Activated effector memory CD4-positive, alpha-beta T cell treated with Interleukin-2 at 50 U/mL for 16 hours (primary cell): ENCODE data around the gene NCAM1.

ENCODE experiments used
- DNase-seq: peaks from one replicate; pipeline ENCODE4 v3.0.0-alpha.2; 2020

NCAM1 gene

DNA sequence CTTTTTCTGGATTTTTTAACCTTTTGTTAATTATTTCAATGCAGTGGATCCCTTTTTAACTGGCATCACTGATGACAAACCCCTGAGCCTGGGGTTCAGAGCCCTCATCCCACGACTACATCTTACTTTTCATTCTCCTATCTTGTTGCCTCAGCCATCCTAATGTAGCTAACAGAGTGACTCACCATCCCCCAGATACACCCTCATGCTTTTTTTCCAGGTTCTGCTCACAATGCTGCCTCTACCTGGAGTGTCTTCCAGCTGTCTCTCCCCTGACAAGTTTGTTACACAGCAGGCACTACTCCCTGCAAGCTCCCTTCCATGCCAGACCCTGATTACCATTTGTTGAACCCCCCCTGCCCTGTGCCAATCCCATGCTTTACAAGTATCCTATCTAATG, 135.4 kb downstream of the NCAM1 start:
- DNase-seq = no peak

DNA sequence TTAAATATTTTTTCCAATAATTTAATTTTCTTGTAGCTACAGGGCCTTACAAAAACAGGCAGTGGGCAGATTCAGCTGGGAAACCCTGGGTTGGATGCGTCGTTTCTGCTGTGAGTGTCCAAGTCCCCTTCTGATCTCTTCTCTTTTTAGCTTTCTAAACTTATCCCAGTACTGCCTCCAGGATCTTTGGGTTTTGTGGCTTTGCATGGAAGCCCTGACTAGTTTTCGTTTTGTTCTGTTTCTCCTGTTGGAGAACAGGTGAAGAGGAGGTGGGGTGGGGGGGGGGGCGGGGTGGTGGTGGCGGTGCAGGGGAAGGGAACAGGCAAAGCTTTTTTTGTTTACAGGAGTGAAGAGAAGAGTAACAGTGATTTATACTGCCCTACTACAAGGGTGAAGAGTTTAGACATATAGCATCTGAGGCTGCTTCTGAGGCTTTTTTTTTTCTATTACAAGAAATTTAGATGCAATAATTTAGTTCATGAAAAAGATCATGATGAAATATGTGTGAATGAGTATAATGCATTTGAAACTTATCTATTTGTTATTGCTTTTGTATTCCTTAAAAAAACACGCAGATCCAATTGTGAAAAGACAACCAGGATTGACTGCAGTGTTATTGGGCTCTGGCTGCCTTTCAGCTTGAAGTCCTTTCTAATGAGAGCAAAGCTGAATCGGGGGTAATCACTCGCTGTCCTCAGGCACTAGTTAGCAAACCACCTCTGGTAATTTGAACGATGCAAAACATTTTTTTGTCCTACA, 142.9 kb downstream of the NCAM1 start:
- no peak for DNase-seq

DNA sequence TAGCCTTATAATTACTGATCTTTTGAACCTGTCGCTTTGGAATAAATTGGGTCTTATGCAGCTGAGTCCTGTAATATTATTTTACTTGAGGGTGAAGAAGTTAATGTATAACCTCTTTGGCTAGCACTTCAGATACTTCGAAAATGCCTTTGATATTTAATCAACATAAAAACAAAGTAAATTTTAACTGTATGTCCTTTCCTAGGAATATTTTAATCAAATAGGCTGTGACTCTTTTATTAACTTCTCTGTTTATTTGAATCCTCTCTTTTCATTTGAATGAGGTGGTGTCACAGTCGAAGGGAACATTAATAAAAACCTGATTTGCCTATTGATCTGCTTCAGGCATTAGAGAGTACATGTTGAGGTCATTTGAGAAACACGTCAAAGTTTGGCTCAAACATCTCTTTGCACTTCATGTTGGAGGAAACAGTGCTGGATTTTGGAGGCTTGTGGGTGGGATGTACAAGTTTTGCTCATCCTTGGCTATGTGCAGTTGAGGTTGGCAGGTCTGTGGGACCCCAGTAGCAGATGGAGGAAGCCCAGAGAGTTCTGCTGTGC, 143.6 kb downstream of the NCAM1 start:
- no peak for DNase-seq

DNA sequence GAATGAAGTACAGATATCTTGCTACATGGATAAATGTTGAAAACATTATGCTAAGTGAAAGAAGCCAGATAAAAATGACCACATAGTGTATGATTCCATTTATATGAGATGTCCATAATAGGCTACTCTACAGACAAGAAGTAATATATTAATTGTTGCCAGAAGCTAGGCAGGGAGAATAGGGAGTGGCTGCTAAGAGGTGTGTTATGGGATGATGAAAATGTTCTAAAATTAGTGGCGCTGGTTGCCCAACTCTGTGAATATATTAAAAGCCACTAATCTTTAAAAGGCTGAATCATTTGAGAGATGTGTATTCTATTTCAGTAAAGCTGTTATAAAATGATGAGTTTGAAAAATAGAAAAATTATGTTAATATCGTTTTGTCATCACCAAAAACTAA, 144.4 kb downstream of the NCAM1 start:
- no peak for DNase-seq

DNA sequence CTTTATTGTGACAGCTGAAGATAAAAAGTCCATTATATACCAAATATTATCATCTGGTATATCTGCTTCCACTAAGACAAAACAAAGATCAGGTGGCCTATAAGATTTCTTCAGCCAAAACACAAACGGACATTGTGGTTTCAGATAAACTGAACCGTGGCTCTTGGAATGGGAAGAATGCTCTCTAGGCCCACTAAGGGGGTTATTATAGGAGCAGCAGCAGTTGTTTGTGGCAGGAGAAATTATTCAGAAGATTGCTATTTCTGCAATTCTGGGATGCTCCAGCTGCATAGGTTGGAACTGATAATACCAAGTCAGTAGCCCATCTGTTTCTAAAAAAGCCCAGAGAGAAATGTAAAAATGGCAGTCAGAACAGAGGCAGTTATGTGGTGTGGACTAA, 145.3 kb downstream of the NCAM1 start:
- DNase-seq = no peak

DNA sequence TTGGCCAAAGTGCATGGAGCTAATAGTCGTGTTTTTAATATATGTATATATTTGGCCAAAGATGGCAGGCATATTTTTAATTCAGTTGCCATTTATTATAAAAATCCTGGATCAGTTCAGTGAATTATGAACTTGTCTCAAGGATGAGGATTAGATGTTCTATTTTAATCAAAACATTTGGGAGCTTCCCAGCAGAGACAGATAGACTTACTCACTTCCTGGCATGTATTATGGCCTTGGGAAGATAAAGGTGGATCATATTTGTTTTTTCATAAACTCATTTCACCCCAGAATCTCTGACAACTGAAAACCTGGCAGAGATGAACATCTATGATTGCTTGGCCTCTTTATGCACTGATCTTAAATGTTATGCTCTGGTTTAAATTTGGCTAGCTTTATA, 148.8 kb downstream of the NCAM1 start:
- DNase-seq = no peak

DNA sequence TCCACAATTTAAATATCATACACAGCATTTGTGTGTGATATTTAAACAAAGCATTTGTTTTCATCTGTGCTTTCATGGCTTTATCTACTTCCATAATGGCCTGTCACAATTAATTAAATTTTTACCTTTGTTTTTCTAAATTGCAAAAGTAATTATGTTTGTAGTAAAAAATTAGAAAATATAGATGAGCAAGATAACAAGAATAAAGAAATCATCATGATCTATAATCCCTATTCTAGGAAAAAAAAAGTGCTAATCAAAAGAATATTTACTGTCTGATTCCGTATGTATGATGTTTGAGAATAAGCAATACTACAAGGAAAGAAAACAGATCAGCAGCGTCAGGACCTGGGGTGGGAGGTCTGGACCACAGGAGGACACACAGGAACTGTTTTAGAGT, 149.9 kb downstream of the NCAM1 start:
- no peak for DNase-seq

DNA sequence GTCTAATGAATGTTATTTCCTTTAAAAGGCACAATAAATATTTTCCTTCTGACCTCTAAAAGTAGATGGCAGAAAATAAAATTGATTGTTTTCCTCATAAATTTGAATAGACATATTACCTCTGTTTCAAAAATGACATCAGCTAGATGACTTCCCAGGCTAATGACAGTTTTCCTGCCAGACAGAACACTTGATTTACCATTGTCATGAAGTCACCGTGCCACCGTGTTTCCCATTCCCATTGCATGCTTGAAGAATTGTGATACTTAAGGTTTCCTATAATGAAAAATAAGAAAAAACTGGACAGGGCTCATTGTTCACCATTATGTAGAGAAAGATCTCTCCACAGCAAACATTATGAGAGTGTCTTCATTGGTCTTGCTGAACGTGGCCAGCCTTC, 151.1 kb downstream of the NCAM1 start:
- no peak for DNase-seq

DNA sequence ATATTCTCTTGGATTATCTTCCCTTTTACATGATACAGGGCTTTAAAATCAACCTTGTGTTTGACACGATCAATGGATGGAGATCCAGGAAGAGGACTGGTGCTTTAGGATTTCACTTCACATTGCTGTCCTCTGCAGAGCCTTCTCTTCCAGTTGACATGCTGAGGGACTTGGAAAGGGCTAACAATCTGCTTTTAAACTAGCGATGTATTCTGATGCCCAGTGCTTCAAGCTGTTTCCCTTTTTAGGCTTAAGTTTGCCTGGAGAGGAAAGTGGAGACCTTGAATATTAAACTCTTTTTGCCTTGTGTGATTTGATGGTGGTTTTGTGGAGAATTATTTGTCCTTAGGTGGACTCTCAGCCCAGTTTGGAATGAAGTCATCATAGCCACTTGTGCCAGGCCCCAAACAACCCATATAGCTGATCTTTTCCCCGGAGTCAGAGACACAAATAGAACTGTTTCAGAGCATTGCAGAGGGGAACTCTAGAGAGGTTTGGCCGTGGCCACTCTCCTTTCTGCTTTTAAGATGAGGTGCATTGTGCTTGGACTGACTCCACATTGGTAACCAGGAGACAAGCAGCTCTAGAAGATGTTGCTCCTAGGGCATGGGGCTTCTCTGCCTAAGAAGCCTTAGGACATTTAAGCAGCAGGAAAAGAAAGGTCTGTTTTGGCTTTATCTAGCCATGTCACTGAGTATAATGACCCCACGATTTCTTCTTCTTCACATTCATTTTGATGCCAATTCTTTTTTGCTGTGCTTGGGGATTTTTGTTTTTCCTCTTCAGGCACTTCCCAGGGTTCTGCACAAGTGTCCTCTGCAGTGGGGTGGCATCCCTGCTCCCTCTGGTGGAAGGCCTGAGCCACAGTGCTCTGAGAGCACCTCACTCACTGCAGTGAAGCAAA, 152.8 kb downstream of the NCAM1 start:
- no peak for DNase-seq

DNA sequence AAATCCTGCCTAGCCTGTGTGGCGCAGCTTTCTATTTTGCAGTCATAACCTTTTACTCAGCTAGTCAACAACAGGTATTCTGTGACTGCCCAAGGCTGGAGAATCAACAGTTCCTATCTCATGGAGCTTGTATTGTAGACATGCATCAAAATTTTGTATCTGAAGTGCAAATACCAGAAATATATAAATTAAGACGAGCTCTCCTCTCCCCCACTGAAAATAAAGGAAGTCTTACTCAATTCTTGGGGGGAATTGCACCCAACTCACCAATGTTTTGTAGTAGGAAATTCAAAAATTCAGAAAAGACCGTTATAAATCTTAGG, 153.4 kb downstream of the NCAM1 start:
- DNase-seq = no peak

DNA sequence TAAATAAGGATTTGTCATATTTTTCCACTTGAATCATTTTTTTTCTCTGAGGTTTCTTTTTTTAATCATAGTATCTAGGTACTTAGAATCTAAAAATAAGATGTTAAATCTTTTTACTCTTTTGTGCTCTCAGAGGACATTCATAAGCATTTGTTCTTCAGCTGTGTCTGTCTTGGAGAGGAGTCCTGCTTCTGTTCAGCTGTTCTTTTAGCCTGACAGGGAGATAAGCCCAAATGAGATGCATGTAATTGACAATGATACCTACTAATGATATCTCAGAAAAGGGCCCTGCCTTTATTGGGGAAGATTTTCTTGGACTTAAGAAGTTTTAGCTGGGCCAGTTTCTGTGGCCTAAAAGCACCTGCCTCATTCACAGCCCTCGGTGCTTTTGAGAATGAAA, 156.9 kb downstream of the NCAM1 start:
- no peak for DNase-seq

DNA sequence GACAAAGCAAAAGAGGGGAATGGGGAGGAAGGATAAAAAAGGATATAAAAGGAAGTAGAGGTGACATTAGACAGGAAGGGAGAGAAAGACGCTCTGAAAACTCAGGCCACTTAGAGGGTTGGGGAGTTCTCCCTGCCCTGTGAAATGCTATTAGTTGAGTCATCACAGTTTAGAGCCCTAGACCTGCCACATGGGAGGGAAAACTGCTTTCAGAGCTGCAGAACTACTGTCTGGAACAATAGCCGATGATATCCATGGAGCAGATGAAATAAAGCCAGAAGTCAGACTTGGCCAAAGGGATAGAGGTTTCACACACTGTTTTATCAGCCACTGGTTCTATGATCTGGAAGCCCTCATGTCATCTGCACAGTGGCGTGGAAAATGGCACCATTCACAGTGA, 157.9 kb downstream of the NCAM1 start:
- no peak for DNase-seq

DNA sequence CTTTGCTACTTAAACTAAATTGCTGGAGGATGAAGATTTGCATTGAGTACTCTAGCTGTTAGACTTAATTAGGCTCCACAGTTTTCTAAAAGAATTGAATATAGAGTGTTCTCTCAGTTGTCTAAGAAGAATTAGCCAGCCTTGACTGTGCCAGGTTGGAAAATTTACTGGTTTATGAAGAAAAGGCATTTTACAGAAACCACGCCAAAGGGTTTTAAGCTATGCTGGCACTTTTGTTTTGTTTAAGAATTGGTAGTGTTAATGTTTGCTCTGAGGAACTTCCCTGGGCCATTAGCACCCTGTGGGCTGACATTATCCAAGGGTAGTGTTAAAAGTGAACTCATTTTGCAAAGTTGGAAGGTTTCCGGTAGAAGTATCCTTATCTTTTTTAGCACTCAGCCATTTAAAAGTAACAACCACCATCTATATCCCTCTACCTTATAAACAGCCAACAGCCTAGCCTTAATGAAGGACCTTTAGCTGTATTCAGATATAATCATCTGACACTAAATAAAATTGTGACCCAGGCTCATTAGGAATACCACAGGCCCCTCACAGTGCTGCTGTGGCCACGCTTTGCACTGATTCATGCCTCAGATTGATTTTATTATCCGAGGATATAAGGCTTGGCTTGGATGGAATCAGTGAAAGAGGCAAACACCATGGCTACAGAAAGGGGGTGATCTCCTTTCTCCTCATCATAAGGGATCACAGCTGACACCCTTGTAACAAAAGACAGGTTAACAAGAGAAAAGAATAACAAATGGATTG, 158.9 kb downstream of the NCAM1 start:
- no peak for DNase-seq

DNA sequence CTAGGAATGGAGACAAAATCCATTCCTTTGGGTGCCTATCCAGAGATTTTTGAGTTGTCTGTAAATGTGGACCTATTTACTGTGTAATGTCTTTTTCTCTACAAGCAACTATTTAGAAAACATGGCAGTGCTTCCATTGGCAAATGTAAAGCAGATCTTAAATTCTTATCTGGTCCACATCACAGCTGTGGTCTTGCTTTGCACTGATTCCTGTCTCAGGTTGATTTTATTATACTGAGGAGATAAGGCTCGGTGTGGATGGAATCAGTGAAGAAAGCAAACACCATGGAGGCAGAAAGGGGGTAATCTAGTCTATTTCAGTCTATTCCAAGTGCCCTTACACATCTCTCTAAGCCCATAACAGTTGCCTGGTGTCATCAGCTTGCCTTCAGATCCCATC, 160.5 kb downstream of the NCAM1 start:
- no peak for DNase-seq

DNA sequence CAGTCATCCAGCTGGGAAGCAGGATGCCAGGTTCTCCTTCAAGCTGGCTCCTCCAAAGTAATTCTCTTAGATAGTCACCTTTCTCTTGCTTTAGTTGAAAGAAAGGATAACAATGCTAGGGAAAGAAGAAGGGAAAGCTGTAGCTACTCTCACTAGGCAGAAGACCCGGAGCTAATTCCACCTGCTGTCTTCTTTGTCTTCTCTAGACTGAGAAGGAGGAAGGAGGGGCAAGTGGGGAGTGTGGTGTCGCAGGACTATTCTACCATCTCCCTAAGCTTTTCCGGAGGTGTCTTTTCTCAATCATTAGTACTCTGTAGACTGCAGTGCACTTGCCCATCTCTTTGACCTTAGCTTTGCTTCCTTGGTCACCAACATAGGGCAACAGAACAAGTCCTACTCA, 162.8 kb downstream of the NCAM1 start:
- DNase-seq = no peak

DNA sequence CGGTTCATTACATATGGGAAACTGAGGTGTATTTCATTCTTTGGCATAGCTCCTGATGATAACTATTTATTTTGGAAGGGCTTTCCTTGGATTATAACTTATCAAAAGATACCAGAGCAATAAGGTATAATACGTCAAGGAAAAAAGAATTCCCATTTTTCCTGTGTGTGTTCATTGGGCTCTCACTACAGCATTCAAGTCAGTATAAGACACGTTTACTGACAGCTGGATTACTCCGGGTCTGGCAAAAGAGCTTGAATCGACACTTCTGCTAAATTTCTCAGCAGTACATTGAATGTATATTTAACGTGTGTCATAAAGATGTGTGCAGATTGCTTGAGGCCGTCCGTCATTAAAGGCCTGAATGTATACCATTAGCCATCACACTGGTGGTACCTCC, 163.4 kb downstream of the NCAM1 start:
- DNase-seq = no peak

DNA sequence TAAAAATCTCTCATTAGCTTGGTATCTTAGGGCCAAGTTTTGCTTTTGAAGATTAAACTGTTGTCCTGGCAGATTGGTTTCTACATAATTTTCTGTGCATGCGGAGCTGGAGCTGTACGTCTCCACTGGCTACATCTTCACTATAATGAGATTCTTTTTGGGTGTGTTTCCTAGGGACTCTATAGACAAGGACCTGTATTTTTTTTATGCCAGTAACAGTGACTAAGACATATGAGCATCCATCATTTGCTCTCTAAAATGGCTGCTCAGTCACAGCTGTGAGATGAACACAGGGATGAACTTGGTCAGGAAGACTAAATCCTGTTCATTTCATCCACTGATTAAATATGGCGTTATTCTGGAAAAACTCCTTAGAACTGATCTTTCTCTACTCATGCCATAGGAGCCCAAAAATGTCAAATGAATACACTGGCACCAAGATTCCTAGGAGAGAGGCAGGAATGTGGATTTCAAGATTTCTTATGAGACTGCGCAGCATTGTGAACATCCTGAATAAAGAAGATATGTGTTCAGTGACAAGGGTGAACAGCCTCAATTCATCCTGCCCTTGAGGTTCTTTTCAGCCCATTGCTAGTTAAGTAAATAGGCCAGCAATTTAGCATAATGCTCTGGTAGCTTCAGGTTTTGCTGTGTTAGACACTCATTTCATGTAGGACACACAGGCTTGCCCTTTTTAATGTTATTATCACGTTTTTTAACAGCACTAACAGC, 168.2 kb downstream of the NCAM1 start:
- DNase-seq = no peak

DNA sequence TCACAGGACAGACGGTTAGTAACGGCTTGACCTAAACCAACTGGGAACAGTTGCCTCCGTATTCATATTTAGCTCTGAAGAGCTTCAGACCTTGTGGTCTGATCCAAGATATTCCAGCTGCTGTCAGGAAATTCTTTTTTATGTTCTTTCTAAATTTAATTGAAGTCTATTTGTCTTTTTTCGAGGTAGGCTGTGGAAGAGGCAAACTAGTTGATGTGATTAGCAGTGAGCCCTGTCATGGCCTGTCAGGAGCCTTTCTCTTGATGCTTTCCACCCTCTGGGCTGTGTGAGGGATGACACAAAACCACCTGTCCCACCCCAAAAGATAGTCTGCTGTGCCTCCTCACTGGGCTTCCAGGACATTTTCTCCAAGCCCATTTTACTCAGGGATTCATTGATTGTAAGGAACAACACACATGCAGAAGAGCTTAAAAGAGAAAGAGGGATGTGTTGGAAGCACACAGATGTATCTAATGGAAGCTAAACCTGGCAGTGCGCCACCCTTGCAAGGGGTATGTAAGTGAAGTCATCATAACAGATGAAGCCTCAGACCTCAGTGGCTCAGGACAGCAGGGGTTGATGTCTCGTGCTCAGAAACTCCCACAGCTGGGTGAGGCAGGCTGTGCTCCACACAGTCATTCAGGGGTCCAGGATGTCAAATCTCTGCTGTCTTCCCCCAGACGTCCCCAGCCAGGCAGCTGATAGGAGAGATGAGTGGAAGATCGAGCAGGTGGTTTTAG, 170.0 kb downstream of the NCAM1 start:
- DNase-seq = no peak

DNA sequence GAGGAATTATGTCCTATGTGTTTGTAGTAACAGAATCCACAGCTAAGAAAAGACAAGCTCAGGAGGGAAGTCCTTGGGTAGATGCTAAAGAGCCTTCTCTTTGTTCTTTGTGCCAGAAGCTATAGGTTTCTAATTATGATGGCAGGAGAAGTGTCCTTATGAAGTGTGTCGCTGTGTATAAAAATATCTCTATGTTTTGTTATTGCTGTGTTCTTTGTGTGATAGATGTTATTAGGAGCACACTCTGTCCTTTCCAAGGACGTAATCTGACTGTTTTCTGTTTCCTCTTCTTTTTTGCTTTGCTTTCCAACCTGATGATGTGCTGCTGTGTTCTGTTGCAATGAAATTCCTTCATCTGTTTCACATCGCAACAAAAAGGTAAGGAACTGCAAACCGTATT, 171.9 kb downstream of the NCAM1 start:
- DNase-seq = no peak

DNA sequence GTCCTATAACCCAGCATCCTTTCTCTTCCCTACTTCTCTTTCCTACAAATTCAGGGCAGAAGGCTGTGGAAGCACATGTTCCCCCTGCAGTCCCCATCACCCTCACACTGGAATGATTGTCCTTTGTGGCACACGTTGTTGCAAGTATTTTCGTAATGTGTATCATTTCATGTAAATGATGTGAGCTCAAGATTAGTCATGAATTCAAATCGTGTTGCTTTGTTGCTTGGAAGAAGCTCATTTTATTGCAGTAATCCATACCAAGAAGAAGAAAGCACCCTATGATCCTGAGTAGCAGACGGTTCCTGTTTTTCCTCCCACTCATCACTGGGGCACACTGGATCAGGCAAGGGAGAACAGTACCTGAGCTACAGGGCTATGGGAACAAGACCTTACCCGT, 173.4 kb downstream of the NCAM1 start:
- no peak for DNase-seq

DNA sequence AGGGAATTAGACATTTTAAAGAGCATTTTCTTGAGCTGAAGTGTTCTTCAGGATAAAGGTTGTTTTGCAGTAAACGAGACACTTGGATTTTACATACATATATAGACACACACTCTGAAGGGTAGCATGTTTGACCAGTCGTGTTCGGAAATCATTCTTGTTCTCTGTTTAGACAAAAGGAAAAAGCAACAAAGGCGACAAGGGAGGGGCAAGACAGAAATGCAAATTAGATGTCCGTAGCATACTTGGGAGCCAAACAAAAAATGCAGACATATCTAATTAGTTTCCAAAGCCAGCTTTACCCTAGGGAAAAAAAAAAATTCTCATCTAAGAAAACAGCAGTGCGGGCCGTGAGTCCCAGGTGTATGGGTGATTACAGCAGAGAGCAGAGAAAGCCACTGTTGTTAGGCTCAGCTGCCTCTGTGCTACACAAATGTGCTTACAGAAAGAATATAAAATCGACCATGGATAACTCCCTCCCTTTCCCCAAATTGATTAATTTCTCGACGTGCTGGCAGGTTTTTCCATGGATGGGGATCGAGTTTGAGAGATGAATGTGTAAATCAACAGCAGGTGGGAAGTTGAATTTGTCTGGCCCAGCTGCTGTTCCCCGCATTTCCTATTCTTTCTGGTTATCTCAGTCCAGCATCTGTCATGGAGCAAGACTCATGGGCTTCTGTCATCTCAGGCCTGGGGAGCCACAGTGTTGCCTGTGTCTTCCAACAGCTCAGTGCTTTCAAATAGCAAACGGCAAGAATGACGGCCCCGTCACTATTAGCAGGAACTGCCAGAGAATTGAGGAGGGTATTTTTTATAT, 176.7 kb downstream of the NCAM1 start:
- DNase-seq = no peak
